Mesodermal cell (in vitro differentiated cells): ENCODE measurements around the gene EEF2.

Experiments used
- H3K27ac ChIP-seq: 2 replicates; pipeline ENCODE4 v1.7.0; 2013; ENCODE audit warnings: mild to moderate bottlenecking, low read depth, low read length, moderate library complexity; ENCODE audit not compliant: severe bottlenecking
- H3K36me3 ChIP-seq: 2 replicates; pipeline ENCODE4 v1.7.1; 2013; ENCODE audit warnings: mild to moderate bottlenecking, low read length, moderate library complexity; ENCODE audit not compliant: control insufficient read depth, insufficient read depth
- H3K4me1 ChIP-seq: one replicate; pipeline ENCODE4 v1.7.1; 2013; ENCODE audit warnings: mild to moderate bottlenecking, low read length; ENCODE audit not compliant: insufficient read depth, control insufficient read depth, poor library complexity, severe bottlenecking
- H3K4me3 ChIP-seq: 2 replicates; pipeline ENCODE4 v1.7.0; 2013; ENCODE audit warnings: low read length, control low read depth, mild to moderate bottlenecking; ENCODE audit not compliant: insufficient read depth, poor library complexity, severe bottlenecking; ENCODE audit errors: extremely low read depth
- H3K9me3 ChIP-seq: 2 replicates; pipeline ENCODE4 v1.7.1; 2013; ENCODE audit warnings: mild to moderate bottlenecking, low read length, moderate library complexity; ENCODE audit not compliant: control insufficient read depth
- WGBS, 2 experiments: methylation state at CpG; one replicate each; pipeline ENCODE4 v1.1.5; 2013; ENCODE audit warnings: missing lambda C conversion rate in 2 of 2; ENCODE audit not compliant: insufficient coverage in 2 of 2; 5-methylcytosine and 5-hydroxymethylcytosine counted together

EEF2 gene

DNA sequence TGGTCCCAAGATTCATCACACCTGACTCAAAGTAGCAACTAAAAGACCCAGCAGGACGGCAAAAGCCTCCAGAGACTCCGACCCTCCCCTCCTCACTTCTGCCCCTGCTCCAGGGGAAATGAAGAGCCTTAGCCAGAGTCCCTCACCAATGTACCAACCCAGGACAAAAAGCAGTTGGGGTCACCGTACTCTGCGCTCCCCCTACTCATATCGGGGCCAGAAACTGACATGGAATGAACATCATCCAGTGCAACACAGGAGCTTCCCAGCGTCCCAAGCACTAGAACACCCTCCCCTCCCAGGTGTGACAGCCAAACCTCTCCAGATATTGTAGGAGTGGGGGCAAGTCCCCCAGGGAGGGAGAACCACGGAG is 1.7 kb downstream of the EEF2 start:
- Histone ChIP-seq H3K4me1 (peaks cover 36% of the 10 kb centered on the region), H3K27ac (peak overlapping the region; percentile 99), H3K9me3 (no peaks in the 10 kb centered on the region), H3K36me3 (peaks cover 64% of the 10 kb centered on the region), H3K4me3 (peak overlapping the region; percentile 97)
- 77 to 82% methylated on average over 5 to 6 of the region's 7 CpGs for WGBS, 2 experiments

DNA sequence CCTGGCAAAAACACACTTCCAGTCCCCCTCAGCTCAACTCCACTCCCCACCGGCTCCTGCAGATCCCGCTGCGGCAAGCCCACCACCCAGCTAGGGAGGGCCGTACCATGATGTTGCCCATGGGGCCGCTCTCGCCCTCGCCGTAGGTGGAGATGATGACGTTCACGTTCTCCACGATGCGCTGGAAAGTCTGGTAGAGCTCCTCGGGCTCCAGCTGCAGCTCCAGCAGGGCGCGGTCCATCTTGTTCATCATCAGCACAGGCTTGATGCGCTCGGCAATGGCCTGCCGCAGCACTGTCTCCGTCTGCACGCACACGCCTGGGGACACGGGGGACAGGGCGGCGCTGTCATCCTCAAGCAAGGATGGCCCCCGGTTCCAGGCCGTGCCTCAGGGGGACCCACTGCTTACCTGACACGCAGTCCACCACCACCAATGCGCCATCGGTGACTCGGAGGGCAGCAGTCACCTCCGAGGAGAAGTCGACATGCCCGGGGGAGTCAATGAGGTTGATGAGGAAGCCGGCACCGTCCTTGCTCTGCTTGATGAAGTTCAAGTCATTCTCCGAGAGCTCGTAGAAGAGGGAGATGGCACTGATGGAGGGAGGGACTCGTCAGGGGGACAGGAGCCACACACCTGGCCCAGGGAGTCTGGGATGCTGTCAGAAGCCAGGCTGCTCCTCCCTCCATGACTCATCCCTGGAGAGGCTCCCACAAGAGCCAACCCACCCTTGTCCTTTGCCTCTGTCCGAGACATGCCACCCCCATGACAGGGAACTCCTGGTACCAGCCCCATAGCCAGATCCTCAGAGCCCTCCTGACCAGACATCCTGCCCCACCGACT is 2.3 kb downstream of the EEF2 start:
- Histone ChIP-seq H3K27ac (peak overlapping the region; percentile 99), H3K4me1 (peaks cover 36% of the 10 kb centered on the region), H3K4me3 (peak overlapping the region; percentile 97), H3K36me3 (peaks cover 70% of the 10 kb centered on the region), H3K9me3 (no peaks in the 10 kb centered on the region)
- 95% methylated on average over 31 to 40 of the region's 40 CpGs for WGBS, 2 experiments

DNA sequence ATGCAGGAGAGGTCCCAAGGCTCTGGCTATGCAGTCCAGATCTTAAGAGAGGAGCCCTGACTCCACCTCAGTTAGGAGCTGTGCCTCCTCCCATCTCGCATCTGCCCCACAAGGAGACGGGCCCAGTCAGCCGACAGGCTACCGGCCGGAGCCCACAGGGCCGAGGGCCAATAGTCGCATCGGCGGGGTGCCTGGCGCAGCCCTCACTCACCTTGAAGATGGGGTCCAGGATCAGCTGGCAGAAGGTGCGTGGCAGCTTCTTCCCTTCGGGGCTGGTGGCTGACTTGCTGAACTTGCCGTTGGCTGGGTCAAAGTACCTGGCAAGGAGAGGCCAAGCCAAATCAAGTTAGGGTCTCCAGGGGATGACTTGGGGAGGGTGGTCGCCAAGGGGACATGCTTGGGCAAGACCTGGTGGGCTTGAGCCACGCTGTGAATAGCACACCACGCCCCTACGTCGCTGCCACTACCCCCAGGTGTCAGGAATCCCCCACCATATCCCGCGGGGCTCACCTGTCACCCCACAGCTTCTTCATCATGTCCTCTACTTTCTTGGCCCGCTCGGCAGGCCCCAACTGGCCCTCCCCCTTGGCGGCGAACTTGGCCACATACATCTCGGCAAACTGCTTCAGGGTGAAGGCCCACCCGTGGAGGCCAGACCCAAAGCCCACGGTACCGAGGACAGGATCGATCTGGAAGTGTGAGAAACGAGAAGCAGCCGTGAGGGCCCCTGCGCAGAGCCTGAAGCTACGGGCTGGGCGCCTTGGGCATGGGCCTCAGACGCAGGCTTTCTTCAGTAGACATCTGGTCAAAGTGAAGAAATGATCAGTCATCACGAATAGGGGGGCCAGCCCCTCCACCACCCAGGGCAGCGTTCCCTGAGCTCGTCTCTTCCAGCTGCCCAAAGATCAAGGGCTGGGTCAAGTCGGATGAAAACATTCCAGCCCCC is 3.3 kb downstream of the EEF2 start:
- Histone ChIP-seq H3K27ac (peak overlapping the region; percentile 57), H3K36me3 (peaks cover 79% of the 10 kb centered on the region), H3K4me3 (no peak overlapping the region), H3K4me1 (peaks cover 30% of the 10 kb centered on the region), H3K9me3 (no peaks in the 10 kb centered on the region)
- 96 to 97% methylated on average over 36 to 38 of the region's 39 CpGs for WGBS, 2 experiments

DNA sequence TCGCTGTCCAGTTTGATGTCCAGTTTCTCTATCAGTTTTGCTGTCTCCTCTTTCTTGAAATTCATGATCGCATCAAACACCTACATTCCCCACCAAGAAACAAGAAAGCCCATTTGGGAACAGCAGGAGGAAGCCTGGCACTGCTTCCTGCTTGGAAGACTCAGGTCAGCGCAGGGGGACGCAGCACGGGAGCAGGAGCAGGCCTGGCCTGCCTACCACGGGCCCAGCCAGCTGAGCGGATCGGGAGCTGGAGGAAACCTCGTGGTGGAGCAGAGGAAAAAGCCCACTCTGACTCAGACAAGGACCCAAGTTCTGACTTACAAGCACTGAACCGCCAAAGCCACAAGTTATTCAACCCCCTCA is 3.9 kb downstream of the EEF2 start:
- Histone ChIP-seq H3K9me3 (no peaks in the 10 kb centered on the region), H3K4me3 (no peak overlapping the region), H3K36me3 (peaks cover 85% of the 10 kb centered on the region), H3K27ac (peak overlapping the region; percentile 57), H3K4me1 (peaks cover 23% of the 10 kb centered on the region)
- WGBS, 2 experiments = 97 to 99% methylated on average over 10 of the region's 10 CpGs

DNA sequence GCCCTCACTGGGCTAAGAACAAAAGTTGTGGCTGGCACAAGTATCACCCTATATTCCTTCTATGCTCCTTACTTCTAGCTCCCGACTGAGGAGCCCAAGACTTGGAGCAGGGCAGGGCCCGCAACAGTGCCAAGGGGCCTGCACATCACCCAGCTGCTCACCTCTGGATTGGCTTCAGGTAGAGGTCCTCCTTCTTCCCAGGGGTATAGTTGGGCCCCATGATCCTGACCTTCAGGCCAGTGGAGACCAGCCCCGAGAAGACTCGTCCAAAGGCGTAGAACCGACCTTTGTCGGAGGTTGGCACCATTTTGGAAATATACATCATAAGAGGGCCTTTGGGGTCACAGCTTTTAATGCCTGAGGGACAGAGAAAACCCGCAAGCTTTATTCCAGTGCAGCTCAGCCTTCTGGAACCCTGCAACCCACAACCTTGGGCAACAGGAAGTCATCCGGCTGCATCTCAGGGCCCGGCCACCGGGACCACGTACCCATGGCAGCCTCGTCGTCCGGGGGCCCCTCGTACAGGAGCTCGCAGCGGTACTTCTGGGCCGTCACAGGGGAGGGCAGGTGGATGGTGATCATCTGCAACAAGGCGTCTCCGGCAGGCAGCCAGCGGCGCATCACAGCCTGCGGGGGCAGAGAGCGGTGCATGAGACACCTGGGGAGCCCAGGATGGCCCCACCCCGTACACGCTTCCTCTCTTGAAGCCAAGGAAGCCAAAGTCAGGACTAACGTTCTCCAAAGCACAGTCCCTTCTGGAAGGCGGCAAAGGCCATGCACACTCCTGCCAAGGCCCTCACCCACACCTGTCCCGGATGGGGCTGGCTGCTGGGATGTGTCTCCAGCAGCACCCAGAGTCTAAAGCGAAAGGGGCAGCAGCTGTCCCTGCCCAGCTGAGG is 4.7 kb downstream of the EEF2 start:
- Histone ChIP-seq H3K9me3 (no peaks in the 10 kb centered on the region), H3K4me3 (no peak overlapping the region), H3K36me3 (peaks cover 93% of the 10 kb centered on the region), H3K4me1 (peaks cover 16% of the 10 kb centered on the region), H3K27ac (peak overlapping the region; percentile 57)
- WGBS, 2 experiments = 97% methylated on average over 29 to 30 of the region's 31 CpGs

DNA sequence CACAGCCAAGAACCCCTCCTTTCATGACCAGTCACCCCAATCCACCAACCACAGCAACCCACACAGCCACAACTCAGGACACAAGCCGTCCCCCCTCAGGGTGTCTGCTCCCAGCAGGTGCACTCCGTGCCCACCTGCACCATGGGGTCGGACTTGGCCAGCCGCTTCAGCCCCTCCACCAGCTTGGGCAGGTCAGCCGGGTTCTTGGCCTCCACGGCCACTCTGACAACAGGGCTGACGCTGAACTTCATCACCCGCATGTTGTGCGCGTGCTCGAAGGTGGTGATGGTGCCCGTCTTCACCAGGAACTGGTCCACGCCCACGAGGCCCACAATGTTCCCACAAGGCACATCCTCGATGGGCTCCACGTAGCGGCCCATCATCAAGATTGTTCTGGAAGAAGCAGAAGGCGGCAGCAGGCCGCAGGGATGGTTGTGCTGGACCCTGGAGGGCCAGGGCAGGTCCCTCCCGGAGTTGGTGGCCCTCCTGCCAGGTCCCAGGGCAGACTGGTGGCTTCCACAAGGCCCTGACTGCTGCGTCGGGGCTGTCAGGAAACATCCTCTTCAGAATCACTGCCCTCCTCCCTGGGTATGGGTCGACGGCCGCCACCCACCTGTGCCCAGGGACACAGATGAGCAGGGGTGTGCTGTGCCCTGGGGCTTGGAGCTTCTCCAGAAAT is 5.5 kb downstream of the EEF2 start:
- Histone ChIP-seq H3K4me3 (no peak overlapping the region), H3K4me1 (peaks cover 16% of the 10 kb centered on the region), H3K27ac (peak overlapping the region; percentile 5), H3K36me3 (peaks cover 99% of the 10 kb centered on the region), H3K9me3 (no peaks in the 10 kb centered on the region)
- 98% methylated on average over 24 to 25 of the region's 25 CpGs for WGBS, 2 experiments

DNA sequence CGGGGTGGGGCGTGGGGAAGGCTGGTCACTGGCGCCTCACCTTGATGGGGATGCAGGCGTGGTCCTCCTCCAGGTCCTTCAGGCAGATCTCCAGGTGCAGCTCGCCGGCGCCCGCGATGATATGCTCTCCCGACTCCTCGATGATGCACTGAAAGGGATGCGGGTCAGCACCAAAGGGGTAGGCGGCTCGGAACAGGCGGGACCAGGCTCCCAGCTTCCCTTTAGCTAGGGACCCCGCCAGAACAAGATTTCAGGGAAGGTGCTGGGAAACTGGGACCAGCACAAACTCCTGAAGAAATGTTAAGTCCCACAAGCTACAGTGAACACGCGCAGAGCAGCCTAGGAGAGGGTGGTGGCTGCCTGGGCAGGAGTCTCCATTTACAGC is 6.0 kb downstream of the EEF2 start:
- peaks cover 16% of the 10 kb centered on the region for H3K4me1 ChIP-seq
- H3K27ac ChIP-seq = no peak overlapping the region
- 96 to 98% methylated on average over 15 to 18 of the region's 18 CpGs for WGBS, 2 experiments
- H3K9me3 ChIP-seq = no peaks in the 10 kb centered on the region
- H3K4me3 ChIP-seq = no peak overlapping the region
- peaks cover 94% of the 10 kb centered on the region for H3K36me3 ChIP-seq

DNA sequence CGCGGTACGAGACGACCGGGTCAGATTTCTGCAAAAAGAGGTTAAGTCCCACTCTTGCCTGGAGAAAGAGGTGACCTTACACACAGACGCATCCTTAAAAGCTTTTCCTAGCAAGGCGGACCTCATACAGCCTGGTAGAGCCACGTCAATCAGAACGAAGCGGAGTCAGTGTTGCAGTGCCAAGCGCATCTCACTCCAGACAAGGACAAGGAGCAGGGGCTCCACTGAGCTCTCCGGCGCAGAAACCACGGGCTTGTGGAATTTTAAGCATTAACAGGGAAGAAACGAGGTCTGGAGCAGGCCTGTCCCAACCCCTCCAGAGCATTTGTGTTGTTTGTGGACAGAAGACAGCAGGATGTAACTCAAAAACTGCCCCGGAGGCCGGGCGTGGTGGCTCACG is 7.1 kb downstream of the EEF2 start:
- WGBS, 2 experiments = 97 to 99% methylated on average over 15 of the region's 19 CpGs
- no peaks in the 10 kb centered on the region for H3K9me3 ChIP-seq
- peak overlapping the region; percentile 16 for H3K27ac ChIP-seq
- peaks cover 82% of the 10 kb centered on the region for H3K36me3 ChIP-seq
- H3K4me1 ChIP-seq = peaks cover 8% of the 10 kb centered on the region
- no peak overlapping the region for H3K4me3 ChIP-seq

DNA sequence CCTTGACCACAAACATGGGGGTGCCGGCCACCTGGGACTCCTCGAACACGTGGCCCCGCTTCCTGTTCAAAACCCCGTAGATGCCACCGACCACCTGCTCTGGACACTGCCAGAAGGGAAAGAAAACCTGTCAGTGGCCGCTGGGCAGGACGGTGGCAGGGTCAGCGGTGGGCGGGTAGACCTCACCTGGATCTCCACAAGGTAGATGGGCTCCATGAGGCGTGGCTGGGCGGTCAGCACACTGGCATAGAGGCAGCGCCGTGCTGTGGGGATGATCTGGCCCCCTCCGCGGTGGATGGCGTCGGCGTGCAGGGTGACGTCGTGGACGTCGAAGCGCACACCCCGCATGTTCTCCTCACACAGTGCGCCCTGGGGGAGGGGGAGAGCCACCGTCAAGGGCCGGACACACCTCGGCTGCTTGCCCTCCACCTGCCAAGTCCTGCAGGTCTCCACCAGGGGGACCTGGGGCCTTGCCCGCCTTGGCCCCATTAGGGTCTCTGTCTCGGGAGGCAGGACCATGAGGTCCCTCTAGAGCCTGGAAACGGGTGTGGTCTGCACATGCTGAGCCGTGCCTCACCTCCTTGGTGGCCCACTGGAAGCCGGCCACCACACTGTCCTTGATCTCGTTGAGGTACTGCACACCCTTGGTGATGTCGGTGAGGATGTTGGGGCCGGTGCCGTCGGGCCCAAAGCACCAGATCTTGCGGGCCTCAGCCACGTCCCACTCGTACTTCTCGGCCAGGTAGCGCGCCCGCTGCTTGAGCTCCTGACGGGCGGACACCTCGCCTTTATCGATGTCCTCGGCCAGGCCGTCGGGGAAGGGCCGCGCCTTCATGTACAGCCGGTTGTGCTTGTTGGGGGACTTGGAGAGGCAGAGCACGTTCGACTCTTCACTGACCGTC is 7.8 kb downstream of the EEF2 start:
- 97 to 98% methylated on average over 57 to 59 of the region's 59 CpGs for WGBS, 2 experiments
- Histone ChIP-seq H3K36me3 (peaks cover 80% of the 10 kb centered on the region), H3K4me1 (peaks cover 6% of the 10 kb centered on the region), H3K9me3 (no peaks in the 10 kb centered on the region), H3K4me3 (no peak overlapping the region), H3K27ac (peak overlapping the region; percentile 16)
